ENCODE results near the gene ATXN7. TPM values are rescaled to one million over a fixed set of nuclear protein-coding genes. Genes with fewer than 3 reads are reported as not detected.

Gene ATXN7
- total and polyA plus RNA-seq, 2 of the 4 experiments (the other 2 are of a cell fraction), result 8.6 to 13.6 TPM

GRCh38 chr3:63875510-63875909, 11.8 kb downstream of the ATXN7 start:
- Histone ChIP-seq H3K56ac (ENCODE audit: extremely low read depth, insufficient read depth, low read length) (no peak overlapping the region), H4K5ac (ENCODE audit: low read depth, low read length) (no peak overlapping the region), H4K8ac (ENCODE audit: low read depth in 2 of 2, low read length in 2 of 2) (no peak overlapping the region), H3K18ac (ENCODE audit: low read depth, low read length) (no peak overlapping the region), H3K4me2 (ENCODE audit: low read depth, low read length) (no peak overlapping the region), H3K27me3 (ENCODE audit: control insufficient read depth, insufficient read depth, low read length) (no peaks in the 10 kb centered on the region), H3K36me3 (ENCODE audit: control insufficient read depth, insufficient read depth, low read length) (no peaks in the 10 kb centered on the region), H2AK9ac (replicated peaks; ENCODE audit: low read depth, low read length, poor library complexity) (no peak overlapping the region), H2AFZ (replicated peaks; ENCODE audit: low read length, poor library complexity) (no peak overlapping the region), H2BK20ac (ENCODE audit: low read depth, low read length) (no peak overlapping the region), H4K91ac (ENCODE audit: insufficient read depth, low read depth, low read length) (no peak overlapping the region), H3K9me3 (ENCODE audit: control insufficient read depth, insufficient read depth, low read length) (no peaks in the 10 kb centered on the region), H3K23ac (ENCODE audit: low read depth, low read length) (no peak overlapping the region), H3K4me3 (ENCODE audit: insufficient read depth, low read depth, low read length) (no peak overlapping the region), H2AK5ac (ENCODE audit: low read depth, low read length) (no peak overlapping the region), H2BK5ac (ENCODE audit: low read depth, low read length, poor library complexity, severe bottlenecking) (no peak overlapping the region), H2BK120ac (ENCODE audit: low read depth, low read length) (no peak overlapping the region), H3K27ac (ENCODE audit: insufficient read depth, low read length) (no peak overlapping the region), H2BK15ac (ENCODE audit: low read depth, low read length) (no peak overlapping the region), H3K4ac (ENCODE audit: low read depth, low read length) (no peak overlapping the region), H3K9me1 (ENCODE audit: insufficient read depth, low read length) (peaks cover 10% of the 10 kb centered on the region), H4K20me1 (ENCODE audit: insufficient read depth, low read length) (peaks cover 57% of the 10 kb centered on the region; the same call in 1 of the 2 replicates), H3K9ac (ENCODE audit: low read depth, low read length) (no peak overlapping the region), H3K79me1 (ENCODE audit: low read depth in 1 of 2, low read length in 2 of 2) (peaks cover 45 to 70% of the 10 kb centered on the region in 2 experiments), H3K4me1 (ENCODE audit: control insufficient read depth, insufficient read depth, low read length) (peaks cover 9% of the 10 kb centered on the region), H3K14ac (replicated peaks; ENCODE audit: low read depth, low read length) (no peak overlapping the region)
- intact Hi-C loops (cut with micrococcal nuclease), result loop anchor here (5.0 kb wide), 1 partner anchor 37 kb away; the partner anchor contains the start of gene SCAANT1
- in situ Hi-C loops (cut with MboI; ENCODE audit: low sequenced_read_pairs), result no loop called here
- CTCF ChIA-PET, result no interaction called here
- DNase-seq, result no peak
- ATAC-seq (ENCODE audit: low read depth), result no peak
- POLR2A ChIA-PET (ENCODE audit: unreplicated experiment), result no interaction called here
- dilution Hi-C loops (cut with HindIII; ENCODE audit: low sequenced_read_pairs, unreplicated experiment), result no loop called here
- TF ChIP-seq RAD21 (IDR thresholded peaks at IDR 0.05; ENCODE audit: low read length) (no peak), RCOR1 (IDR thresholded peaks at IDR 0.05; ENCODE audit: insufficient replicate concordance, low read length) (no peak), CHD1 (IDR thresholded peaks at IDR 0.05; ENCODE audit: low read depth, low read length) (no peak), CTCF (conservative IDR thresholded peaks at IDR 0.05; ENCODE audit: low read depth, low read length) (no peak), SMC3 (IDR thresholded peaks at IDR 0.05; ENCODE audit: low read depth, low read length) (no peak), MAFK (IDR thresholded peaks at IDR 0.05; ENCODE audit: low read depth, low read length) (no peak), MAZ (IDR thresholded peaks at IDR 0.05; ENCODE audit: borderline replicate concordance, low read depth, low read length) (no peak), CEBPB (IDR thresholded peaks at IDR 0.05; ENCODE audit: low read depth, low read length) (no peak), ELK1 (IDR thresholded peaks at IDR 0.05; ENCODE audit: borderline replicate concordance, low read depth, low read length) (no peak), BHLHE40 (IDR thresholded peaks at IDR 0.05; ENCODE audit: low read depth, low read length) (no peak), FOS (IDR thresholded peaks at IDR 0.05; ENCODE audit: low read depth, low read length) (no peak), MXI1 (IDR thresholded peaks at IDR 0.05; ENCODE audit: borderline replicate concordance, low read depth, low read length) (no peak), USF2 (IDR thresholded peaks at IDR 0.05; ENCODE audit: low read depth, low read length) (no peak), POLR2A (IDR thresholded peaks at IDR 0.05; ENCODE audit: low read depth, low read length) (no peak)
- WGBS, 2 experiments (ENCODE audit: extremely low coverage in 2 of 2, insufficient read length in 1 of 2), result no CpG with 5 or more reads among the region's 2 CpGs
- BruUV-seq (replicated peaks), result no TSS peak
